Measurements from ENCODE around the gene TSSK6.

The TSSK6 gene

GRCh38 chr19:19532806-19533701, 17.7 kb upstream of the TSSK6 start:
- no peak for FAIRE-seq
- no peak for DNase-seq (ENCODE audit: extremely low spot score, insufficient read length, low read depth)

DNA sequence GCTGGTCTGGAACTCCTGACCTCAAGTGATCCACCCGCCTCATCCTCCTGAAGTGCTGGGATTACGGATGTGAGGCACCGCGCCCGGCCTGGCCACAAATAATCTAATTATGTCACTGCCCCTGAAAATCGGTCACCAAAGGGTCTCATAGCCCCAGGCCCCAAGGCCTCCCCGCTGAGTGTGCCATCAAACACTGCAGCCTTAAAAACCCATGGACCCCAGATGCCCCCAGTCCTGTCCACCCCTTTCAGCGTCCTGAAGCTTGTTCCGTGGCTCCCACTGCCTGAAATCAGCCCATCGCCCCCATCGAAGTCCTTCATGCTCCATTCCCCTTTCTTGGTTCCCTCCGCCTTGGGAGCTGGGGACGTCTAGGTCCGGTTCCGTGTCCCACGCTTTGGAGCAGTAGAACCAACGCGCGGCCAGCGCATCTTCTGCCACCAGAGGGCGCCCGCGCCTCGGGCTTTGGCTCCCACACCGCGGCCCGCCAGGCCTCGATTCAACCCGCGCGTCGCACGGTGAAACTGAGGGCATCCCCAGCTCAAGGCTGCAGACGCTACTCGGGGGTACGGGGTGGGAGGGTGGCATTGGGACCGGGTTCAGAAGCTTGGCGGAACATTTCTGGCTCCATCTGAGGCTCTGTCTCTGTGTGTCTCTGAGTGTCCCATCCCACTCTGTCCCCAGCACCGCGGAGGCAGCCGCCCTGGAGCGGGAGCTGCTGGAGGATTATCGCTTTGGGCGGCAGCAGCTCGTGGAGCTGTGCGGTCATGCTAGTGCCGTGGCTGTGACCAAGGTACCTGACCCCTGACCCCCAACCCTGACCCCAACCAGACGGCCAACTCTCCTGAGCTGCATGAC, 16.8 kb upstream of the TSSK6 start:
- peak; percentile 80 for FAIRE-seq
- peak; percentile 70 for DNase-seq (ENCODE audit: extremely low spot score, insufficient read length, low read depth)

GRCh38 chr19:19530889-19531288, 15.5 kb upstream of the TSSK6 start:
- DNase-seq (ENCODE audit: extremely low spot score, insufficient read length, low read depth) (no peak), FAIRE-seq (no peak)

- FAIRE-seq (no peak), DNase-seq (ENCODE audit: extremely low spot score, insufficient read length, low read depth) (no peak)
These were observed 15.1 kb upstream of the TSSK6 start for GRCh38 chr19:19530423-19530804.

GRCh38 chr19:19529783-19530422, 14.6 kb upstream of the TSSK6 start:
- DNase-seq (ENCODE audit: extremely low spot score, insufficient read length, low read depth) (no peak), FAIRE-seq (no peak)

DNA sequence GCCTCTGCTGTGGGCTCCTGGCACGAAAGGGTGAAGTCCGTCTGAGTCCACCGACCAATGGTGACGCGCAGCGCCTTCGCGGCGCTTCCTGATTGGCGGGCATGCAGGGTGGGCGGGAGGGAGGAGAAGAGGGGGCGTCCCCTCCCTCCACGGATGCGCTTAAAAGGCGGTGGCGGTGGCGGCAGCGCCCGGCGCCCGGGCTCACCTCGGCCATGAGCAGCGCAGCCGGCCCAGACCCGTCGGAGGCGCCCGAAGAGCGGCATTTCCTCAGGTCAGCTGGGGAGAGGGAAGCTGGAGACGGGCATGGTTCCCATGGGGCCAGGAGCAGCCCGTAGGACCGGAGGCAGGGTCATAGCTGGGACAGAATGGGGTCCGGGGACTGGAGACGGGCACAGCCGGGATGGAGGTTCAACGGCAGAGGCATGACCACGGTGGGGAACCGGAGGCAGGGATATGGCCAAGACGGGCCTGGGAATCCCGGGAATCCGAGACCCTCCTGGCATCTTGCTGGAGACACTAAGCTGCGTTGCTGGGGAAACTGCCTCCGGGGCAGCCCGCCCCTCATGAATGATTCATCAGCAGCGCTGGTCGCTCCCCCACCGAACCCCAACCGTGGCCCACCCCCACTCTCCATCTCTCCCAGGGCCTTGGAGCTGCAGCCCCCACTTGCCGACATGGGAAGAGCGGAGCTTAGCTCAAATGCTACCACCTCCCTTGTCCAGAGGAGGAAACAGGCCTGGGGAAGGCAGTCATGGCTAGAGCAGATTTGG, 13.6 kb upstream of the TSSK6 start, which contains the start of gene YJEFN3:
Gene YJEFN3, plus strand, starts transcription at position 191 of the 770 bp plus-strand sequence. Its CDS starts 22 bp downstream, at position 213.
- no peak for DNase-seq (ENCODE audit: extremely low spot score, insufficient read length, low read depth)
- no peak for FAIRE-seq

- FAIRE-seq (no peak), DNase-seq (ENCODE audit: extremely low spot score, insufficient read length, low read depth) (no peak)
These were observed 12.6 kb upstream of the TSSK6 start for GRCh38 chr19:19527674-19528625.

DNA sequence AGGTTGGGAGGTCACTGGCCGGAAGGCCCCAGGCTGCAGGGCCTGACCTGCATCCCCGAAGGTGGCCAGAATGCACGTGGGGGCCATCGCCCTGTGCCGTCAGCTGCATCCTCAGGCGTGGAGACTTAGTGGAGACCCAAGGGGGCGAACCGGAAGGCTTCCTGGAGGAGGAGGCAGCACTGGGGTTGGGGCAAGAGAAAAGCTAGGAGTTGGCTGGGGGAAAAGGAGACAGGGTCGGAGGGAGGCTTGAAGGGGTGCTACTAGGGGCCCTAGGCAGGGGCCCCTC, 12.0 kb upstream of the TSSK6 start:
- no peak for FAIRE-seq
- DNase-seq (ENCODE audit: extremely low spot score, insufficient read length, low read depth), result no peak

DNA sequence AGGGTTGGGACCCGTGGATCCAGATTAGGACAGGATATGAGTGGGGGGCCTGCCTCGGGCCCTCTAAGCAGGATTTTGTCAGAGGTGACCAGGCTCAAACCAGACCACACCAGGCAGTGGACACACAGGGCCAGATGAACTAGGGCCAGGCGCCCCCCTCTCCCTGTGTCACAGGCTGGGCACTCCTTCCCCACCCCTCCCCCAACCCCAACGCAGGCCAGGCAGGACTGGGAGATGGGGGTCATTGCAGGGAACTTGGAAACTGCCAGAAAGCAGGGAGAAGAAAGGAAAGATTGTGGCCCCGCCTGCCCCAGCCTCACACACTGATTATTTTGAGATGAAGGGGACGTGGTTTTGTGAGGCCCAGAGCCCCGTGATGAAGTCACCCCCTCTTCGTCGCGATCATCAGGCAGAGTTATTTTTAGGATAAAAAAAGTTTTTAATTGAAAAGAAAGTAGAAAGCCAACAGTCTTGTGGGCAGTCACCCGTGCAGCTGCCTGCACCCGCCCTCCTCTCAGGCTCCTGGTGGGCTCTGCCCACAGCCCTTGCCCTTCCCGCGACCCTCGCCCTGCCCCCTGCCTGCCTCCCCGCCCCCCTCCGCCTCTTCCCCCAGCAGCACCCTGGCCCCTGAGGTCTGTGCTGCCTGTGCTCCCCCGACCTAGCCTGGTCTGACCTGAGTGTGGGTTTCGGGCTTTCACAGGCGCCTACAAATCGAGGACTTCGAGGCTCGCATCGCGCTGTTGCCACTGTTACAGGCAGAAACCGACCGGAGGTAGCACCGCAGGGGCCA, 11.4 kb upstream of the TSSK6 start:
- FAIRE-seq, result no peak
- DNase-seq (ENCODE audit: extremely low spot score, insufficient read length, low read depth), result no peak

- no peak for FAIRE-seq
- no peak for DNase-seq (ENCODE audit: extremely low spot score, insufficient read length, low read depth)
These were observed 10.4 kb upstream of the TSSK6 start for GRCh38 chr19:19525611-19526380.

- FAIRE-seq (no peak), DNase-seq (ENCODE audit: extremely low spot score, insufficient read length, low read depth) (no peak)
These were observed 8.7 kb upstream of the TSSK6 start for GRCh38 chr19:19524053-19524452.

DNA sequence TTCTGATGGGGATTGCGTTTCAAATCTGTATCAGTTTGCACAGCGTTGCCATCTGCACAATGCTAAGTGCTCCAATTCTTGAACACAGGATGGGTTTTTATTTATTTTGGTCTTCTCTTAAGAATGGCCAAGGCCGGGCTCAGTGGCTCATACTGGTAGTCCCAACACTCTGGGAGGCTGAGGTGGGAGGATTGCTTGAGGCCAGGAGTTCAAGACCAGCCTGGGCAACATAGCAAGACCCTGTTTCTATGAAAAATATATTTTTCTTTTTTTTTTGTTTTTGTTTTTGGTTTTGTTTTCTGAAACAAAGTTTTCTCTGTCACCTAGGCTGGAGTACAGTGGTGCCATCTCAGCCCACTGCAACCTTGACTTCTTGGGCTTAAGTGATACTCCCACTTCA, 7.8 kb upstream of the TSSK6 start:
- FAIRE-seq, result no peak
- DNase-seq (ENCODE audit: extremely low spot score, insufficient read length, low read depth), result no peak

GRCh38 chr19:19520989-19521388, 5.6 kb upstream of the TSSK6 start:
- DNase-seq (ENCODE audit: extremely low spot score, insufficient read length, low read depth), result no peak

GRCh38 chr19:19517235-19517619, 1.9 kb upstream of the TSSK6 start:
- FAIRE-seq, result no peak
- DNase-seq (ENCODE audit: extremely low spot score, insufficient read length, low read depth), result no peak

More at GRCh38 chr19:19520989-19521388, 5.6 kb upstream of the TSSK6 start:
- no peak for FAIRE-seq

- FAIRE-seq, result peak; percentile 93
- peak; percentile 93 for DNase-seq (ENCODE audit: extremely low spot score, insufficient read length, low read depth)
These were observed 533 bp upstream of the TSSK6 start, which contains the start of gene NDUFA13 for GRCh38 chr19:19515642-19516519. Gene NDUFA13, plus strand, starts transcription at chr19:19516225. Its CDS starts 14 bp downstream, at chr19:19516239.

- DNase-seq (ENCODE audit: extremely low spot score, insufficient read length, low read depth) (no peak), FAIRE-seq (no peak)
These were observed 1.1 kb downstream of the TSSK6 start for GRCh38 chr19:19514215-19514657.
